NCI-H2029 (cell line): ENCODE results near the gene NECTIN1.

Experiments used
- DNase-seq: peaks from one replicate; lab custom pipeline; 2025; lab: John Stamatoyannopoulos, UW

The NECTIN1 gene

GRCh38 chr11:119712459-119713358, 16.3 kb downstream of the NECTIN1 start:
- DNase-seq, result no peak

GRCh38 chr11:119712006-119712405, 17.0 kb downstream of the NECTIN1 start:
- DNase-seq, result no peak

- no peak for DNase-seq
Observed at GRCh38 chr11:119711476-119711875, 17.5 kb downstream of the NECTIN1 start.

- DNase-seq, result no peak
Observed at GRCh38 chr11:119710417-119710816, 18.6 kb downstream of the NECTIN1 start.

GRCh38 chr11:119709638-119710346, 19.2 kb downstream of the NECTIN1 start:
- no peak for DNase-seq

- DNase-seq, result no peak
Observed at GRCh38 chr11:119709171-119709570, 19.8 kb downstream of the NECTIN1 start.

GRCh38 chr11:119708384-119708783, 20.6 kb downstream of the NECTIN1 start:
- no peak for DNase-seq

GRCh38 chr11:119706887-119707286, 22.1 kb downstream of the NECTIN1 start:
- no peak for DNase-seq

GRCh38 chr11:119706029-119706428, 23.0 kb downstream of the NECTIN1 start:
- no peak for DNase-seq

- no peak for DNase-seq
Observed at GRCh38 chr11:119705362-119705761, 23.6 kb downstream of the NECTIN1 start.

GRCh38 chr11:119704849-119705248, 24.2 kb downstream of the NECTIN1 start:
- DNase-seq, result no peak

GRCh38 chr11:119701591-119702549, 27.1 kb downstream of the NECTIN1 start:
- DNase-seq, result no peak

- DNase-seq, result no peak
Observed at GRCh38 chr11:119700536-119701346, 28.3 kb downstream of the NECTIN1 start.

- no peak for DNase-seq
Observed at GRCh38 chr11:119700030-119700429, 29.0 kb downstream of the NECTIN1 start.

- DNase-seq, result no peak
Observed at GRCh38 chr11:119699227-119699626, 29.8 kb downstream of the NECTIN1 start.

GRCh38 chr11:119697882-119698281, 31.1 kb downstream of the NECTIN1 start:
- DNase-seq, result no peak

- DNase-seq, result no peak
Observed at GRCh38 chr11:119697445-119697844, 31.6 kb downstream of the NECTIN1 start.

GRCh38 chr11:119696378-119697222, 32.4 kb downstream of the NECTIN1 start:
- no peak for DNase-seq

- peak; percentile 35 for DNase-seq
Observed at GRCh38 chr11:119694334-119694733, 34.7 kb downstream of the NECTIN1 start.

- peak; percentile 56 for DNase-seq
Observed at GRCh38 chr11:119693253-119693815, 35.7 kb downstream of the NECTIN1 start.
